NCI-H524 (cell line): ENCODE data around the gene NKX2-3.

ENCODE experiments used
- DNase-seq, 2 experiments: peaks; one replicate each; lab custom pipeline; 2025; lab: John Stamatoyannopoulos, UW

Gene NKX2-3

DNA sequence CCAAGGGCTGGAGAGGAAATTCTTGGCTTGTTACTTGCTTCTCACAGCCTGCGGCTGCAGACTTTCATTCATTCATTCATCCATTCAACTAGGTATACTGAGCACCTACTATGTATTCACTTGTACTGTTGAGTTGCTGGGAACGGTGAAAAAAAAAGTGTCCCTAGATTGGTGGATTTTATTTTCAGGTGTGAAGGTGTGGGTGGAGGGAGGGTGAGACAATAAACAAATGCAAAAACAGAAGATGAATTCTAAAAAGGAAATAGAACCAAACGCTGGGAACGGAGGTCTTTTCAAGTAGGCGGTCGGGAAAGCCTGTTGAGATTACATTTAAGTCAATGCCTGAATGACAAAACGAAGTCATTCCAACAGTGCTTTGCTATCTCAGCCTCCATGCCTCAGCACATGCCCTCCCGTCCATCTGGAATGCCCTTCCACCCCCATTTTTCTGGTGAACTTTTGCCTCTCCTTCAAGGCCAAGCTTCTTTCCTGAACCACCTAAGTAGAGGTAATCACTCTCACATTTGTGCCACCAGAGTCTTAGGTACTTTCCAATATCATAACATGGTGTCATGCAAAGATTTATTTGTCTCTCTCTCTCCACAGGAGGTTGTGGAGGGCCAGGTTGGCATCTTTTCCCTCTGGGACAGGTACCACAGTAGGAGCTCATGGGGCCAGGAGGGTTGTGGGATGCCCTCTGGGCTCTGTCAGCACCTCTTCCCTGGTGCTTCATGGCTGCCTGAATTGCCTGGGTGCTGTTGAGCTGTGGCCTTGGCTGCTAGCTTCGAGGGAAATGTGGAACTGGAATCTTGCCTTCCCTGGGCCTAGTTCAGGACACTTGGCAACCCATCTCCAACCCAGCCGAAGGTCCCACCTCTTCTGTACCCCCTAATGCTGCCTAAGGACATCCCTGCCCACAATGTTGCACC lies 5.5 kb downstream of the NKX2-3 start:
- no peak for DNase-seq

DNA sequence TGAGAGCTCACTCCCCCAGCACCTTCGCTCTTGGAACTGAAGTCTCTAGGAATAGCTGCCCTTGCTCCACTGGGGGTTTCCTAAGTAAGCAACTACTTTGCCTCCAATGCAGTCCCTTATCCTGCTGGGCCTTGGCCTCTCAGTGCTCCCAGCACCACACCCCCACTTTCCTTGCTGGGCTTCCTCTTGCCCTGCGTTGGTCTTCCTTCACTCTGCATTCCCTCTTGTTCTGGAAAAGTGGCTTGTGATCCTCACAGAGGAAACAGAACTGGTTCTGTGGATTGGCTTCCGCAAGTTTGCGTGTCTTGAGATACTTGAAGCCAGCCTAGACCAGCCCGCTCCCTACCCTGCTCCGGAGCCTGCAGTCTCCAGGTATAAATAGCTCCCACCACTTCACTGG lies 6.4 kb downstream of the NKX2-3 start:
- no peak for DNase-seq

DNA sequence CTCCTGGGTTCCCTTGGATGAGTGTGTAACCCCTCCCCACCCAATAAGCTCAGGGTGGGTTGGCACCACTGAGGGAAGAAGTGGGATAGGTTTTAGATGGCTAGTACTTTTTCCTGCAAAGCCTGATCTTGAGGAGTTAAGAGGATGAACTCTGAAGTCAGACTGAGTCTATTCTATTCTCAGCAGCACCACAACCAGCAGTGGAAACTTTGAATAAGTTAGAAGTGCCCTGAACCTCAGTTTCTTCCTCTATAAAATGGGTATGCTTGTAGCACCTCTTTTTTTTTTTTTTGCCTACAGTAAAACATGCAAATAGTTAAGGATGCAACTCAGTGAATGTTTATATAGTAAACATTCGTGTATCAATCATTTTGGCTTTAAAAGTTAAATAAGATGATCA lies 7.1 kb downstream of the NKX2-3 start:
- no peak for DNase-seq

DNA sequence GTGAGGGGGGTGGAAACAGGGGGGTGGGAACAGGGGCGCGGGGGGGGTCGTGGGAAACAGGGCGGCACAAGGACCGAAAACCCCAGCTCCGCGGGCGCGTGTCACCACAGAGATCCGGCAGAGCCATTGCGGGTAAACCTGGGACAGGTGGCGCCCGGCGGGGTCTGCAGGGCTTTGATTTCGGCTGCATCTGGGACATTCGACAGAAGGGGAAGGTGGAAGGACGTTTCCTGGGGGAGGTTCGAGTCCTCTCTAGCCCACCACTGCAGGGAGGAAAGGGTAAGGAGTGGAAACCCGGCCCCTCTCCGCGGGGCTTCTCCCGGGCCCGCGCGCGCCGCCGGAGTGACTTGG lies 7.5 kb downstream of the NKX2-3 start:
- DNase-seq, result no peak

- DNase-seq, result peak in 1 of 2 experiments; percentile 4
These were observed 8.2 kb downstream of the NKX2-3 start for GRCh38 chr10:99540657-99541531.

- DNase-seq, result no peak
These were observed 11.6 kb downstream of the NKX2-3 start for GRCh38 chr10:99544322-99544721.

GRCh38 chr10:99548041-99548530 lies 15.3 kb downstream of the NKX2-3 start:
- DNase-seq, result no peak

GRCh38 chr10:99551158-99551557 lies 18.4 kb downstream of the NKX2-3 start:
- peak; percentile 59 to 80 for DNase-seq

DNA sequence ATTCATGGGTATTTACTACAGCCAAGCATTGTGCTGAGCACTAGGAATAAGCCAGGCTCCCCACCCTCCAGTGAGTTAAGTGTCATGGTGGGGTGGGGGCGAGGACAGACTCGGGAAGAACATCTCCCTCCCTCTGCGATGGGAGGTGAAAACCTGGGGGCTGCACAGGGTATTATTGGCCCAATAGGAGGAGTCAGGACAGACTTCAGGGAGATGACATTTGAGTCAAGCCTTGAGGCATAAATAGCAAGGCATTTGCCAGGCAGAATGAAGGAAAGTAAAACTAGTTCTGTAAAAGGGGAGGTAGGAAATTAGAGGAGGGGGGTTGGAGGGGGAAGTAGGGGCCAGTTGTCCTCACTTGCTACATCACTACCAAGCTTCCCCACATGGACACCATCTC lies 18.9 kb downstream of the NKX2-3 start:
- peak in 1 of 2 experiments; percentile 4 for DNase-seq

GRCh38 chr10:99555371-99555770 lies 22.6 kb downstream of the NKX2-3 start:
- DNase-seq, result no peak

DNA sequence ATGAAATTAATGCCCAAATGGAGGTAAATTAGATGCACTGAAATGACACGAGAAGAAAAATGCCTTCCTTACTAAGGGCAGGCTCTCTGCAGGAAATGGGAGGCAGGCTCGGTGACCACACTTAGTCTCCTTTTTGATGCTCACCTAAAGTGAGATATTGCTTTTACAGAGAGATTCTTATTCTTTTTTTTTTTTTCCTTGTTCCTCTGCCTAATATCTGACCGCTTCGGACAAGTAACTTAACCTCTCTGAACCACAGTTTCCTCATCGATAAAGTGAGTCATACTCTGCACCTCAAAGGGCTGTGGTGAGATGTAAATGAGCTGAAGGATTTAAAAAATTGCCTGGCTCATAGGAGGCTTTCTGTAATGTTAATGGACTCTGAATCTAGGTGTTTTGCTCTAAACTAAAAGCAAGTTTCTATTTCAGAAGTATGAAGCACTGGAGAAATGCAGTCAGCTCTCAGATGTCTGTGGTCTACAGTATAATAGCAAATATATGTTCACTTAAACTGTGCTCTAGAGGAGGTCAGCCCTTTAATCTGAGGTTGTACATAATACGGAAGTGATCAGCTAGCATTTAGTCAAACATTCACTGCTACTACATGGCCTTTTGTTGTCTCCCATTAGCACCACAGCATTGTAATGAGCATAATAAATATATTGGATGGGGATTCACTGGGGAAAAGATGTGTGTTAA lies 23.2 kb downstream of the NKX2-3 start:
- no peak for DNase-seq

DNA sequence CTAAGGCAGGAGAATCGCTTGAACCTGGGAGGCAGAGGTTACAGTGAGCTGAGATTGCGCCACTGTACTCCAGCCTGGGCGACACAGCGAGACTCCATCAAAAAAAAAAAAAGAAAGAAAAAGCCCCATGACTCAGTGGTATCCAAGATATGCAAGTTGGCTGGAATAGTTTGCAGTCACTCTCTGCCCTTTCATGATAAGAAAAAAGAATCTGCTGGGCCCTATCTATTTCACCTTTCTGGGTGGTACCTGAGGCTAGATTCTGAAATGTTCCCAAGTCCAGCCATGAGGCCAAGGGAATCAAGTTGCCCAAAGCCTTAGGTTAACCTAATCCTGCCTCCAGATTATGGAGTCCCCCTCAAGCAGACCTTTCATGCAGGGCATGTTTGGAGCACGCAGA lies 24.3 kb downstream of the NKX2-3 start:
- DNase-seq, result no peak

DNA sequence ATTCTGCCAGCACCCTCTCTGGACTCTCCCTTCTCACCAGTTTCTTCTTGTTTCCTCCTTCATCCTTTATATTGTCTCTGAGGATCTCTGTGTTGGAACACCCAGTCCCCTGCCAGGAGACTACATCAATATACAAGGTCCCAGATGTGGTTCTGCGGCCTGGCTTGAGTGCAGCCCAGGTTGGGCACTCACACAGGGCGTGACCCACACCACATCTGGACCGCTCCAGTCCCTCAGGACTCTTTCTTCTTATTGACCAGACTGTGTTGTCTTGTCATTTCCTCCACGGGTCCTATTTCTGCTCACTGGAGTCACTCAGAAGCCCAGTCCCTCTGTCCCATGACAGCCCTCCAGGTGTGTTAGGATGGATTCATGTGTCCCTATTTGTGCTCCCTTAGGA lies 26.0 kb downstream of the NKX2-3 start:
- no peak for DNase-seq

- peak in 1 of 2 experiments; percentile 42 for DNase-seq
These were observed 27.8 kb downstream of the NKX2-3 start for GRCh38 chr10:99560277-99561126.

DNA sequence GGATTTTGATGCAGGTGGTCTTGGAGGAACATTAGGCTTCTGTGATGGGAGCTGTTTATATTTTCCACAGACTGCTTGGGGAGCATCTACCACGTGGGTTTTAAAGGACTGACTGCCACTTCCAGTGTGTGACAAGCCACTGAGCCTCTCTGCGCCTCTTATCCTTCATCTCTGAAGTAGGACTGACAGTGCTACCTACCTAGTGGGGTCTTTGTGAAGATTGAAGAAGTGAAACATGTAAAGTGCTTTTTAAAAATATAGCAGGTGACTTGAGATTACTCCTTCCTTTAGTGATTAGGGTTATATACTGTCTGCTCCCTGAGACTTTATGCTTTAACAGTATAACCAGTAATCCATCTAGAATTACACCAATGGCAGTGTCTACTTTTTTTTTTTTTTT lies 29.9 kb downstream of the NKX2-3 start:
- no peak for DNase-seq

- DNase-seq, result no peak
These were observed 31.6 kb downstream of the NKX2-3 start for GRCh38 chr10:99564361-99564760.

- DNase-seq, result no peak
These were observed 32.4 kb downstream of the NKX2-3 start for GRCh38 chr10:99565166-99565565.

GRCh38 chr10:99569253-99569939 lies 36.7 kb downstream of the NKX2-3 start:
- no peak for DNase-seq

- DNase-seq, result no peak
These were observed 37.2 kb downstream of the NKX2-3 start for GRCh38 chr10:99569961-99570360.

DNA sequence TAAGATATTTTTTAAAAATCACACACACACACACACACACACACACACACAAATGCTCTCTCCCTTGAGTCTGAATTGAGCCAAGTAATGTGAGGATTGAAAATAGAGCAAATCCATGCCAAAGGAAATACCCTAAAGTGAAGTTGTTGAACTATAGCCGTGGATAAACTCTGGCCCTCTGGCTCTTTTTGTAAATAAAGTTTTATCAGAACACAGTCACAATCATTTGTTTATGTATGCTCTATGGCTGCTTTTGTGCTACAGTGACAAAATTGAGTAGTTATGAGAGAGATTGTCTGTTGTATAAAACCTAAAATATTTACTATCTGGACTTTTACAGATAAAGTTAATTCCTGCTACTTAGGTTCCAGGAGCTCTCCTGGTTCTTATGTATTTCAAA lies 39.1 kb downstream of the NKX2-3 start:
- no peak for DNase-seq

- DNase-seq, result no peak
These were observed 41.0 kb downstream of the NKX2-3 start for GRCh38 chr10:99573790-99574189.
